Heart left ventricle (tissue), 16 donors: ENCODE results near the gene PREX1. TPM values are rescaled to one million over a fixed set of nuclear protein-coding genes. Genes with fewer than 3 reads are reported as not detected.

Experiments used
- ATAC-seq, 4 donors: fragments of 200-7000 bp; cut with Tn5 transposase; one replicate each; pipeline ENCODE4 v1.9.1; 2020 to 2022; ENCODE audit warnings: moderate library complexity in 4 of 4, mild to moderate bottlenecking in 3 of 4, moderate number of reproducible peaks in 1 of 4
- DNase-seq, 5 donors: peaks; one replicate each; pipeline ENCODE4 v3.0.0-alpha.2; 2020
- H3K27ac ChIP-seq, 12 donors: fragments of 200-600 bp; sonication (generic) in 4 of 12; one replicate each; pipeline versions ENCODE4 v1.5.0 to v1.8.0; 2016 to 2022; ENCODE audit warnings: mild to moderate bottlenecking in 2 of 12
- H3K27me3 ChIP-seq, 9 donors: fragments of 200-600 bp; sonication (generic) in 2 of 9; one replicate each; pipeline versions ENCODE4 v1.5.1 to v1.8.0; 2016 to 2022; ENCODE audit warnings: mild to moderate bottlenecking in 3 of 9
- H3K36me3 ChIP-seq, 9 donors: fragments of 200-600 bp; sonication (generic) in 2 of 9; one replicate each; pipeline versions ENCODE4 v1.5.0 to v1.8.0; 2018 to 2022; ENCODE audit warnings: mild to moderate bottlenecking in 2 of 9
- H3K4me1 ChIP-seq, 12 donors: fragments of 200-600 bp; sonication (generic) in 4 of 12; one replicate each; pipeline versions ENCODE4 v1.5.0 to v1.8.0; 2016 to 2022; ENCODE audit warnings: mild to moderate bottlenecking in 3 of 12
- H3K4me3 ChIP-seq, 12 donors: fragments of 200-600 bp; sonication (generic) in 4 of 12; one replicate each; pipeline versions ENCODE4 v1.5.0 to v1.8.0; 2017 to 2022; ENCODE audit warnings: mild to moderate bottlenecking in 9 of 12, moderate library complexity in 4 of 12
- H3K9me3 ChIP-seq, 12 donors: fragments of 200-600 bp; sonication (generic) in 4 of 12; one replicate each; pipeline versions ENCODE4 v1.5.0 to v1.8.0; 2016 to 2022; ENCODE audit warnings: mild to moderate bottlenecking in 1 of 12
- CTCF ChIP-seq, 12 donors: fragments of 200-600 bp; sonication (generic) in 4 of 12; IDR thresholded peaks; one replicate each; pipeline versions ENCODE4 v1.5.0 to v1.8.0; 2018 to 2022; ENCODE audit warnings: antibody characterized with exemption in 12 of 12, mild to moderate bottlenecking in 5 of 12
- POLR2A ChIP-seq, 2 donors: fragments of 450-650 bp; IDR thresholded peaks; one replicate each; pipeline ENCODE4 v1.6.1; 2017; ENCODE audit warnings: antibody characterized with exemption in 2 of 2, mild to moderate bottlenecking in 2 of 2, moderate library complexity in 2 of 2
- WGBS, 4 donors: extraction: QIAGEN DNeasy Blood & Tissue Kit in 2 of 4; methylation state at CpG; one replicate each; pipeline versions ENCODE4 v1.1.5 to v1.1.7; 2013 to 2018; 5-methylcytosine and 5-hydroxymethylcytosine counted together
- intact Hi-C, 10 donors: fragments of 100-400 bp; cut with DNase I; formaldehyde crosslinking; loops; one replicate each; pipeline versions ENCODE4 v1.11.1 to v1.14.2; 2022
- polyA plus RNA-seq, 2 donors: library from polyadenylated mRNA; stranded (reverse); fragments of 200-250 nt; gene quantifications; one replicate each; pipeline ENCODE4 v1.2.3, GENCODE V29; 2013
- total RNA-seq, 9 donors: library from RNA; depleted of rRNA in 2 of 9; stranded (reverse); fragments of >200 nt in 2 of 9; fragmentation: NEBNext Ultra II Directional in 3 of 9; extraction: Animal tissue kit (Norgen Biotek cat#: 25700) in 3 of 9; gene quantifications; one replicate each; pipeline versions ENCODE4 v1.1.0 to v1.2.4, GENCODE V29; 2016 to 2023
- donor health status: ischemic (EF 13 %, LVEDD 7.1; RV severe dilation, severe dysfunction).
- donor health status: healthy with polysubstance abuse.
- donor health status: DM: no; HTN: yes; CAD: no.
- donor health status: DM: no; HTN: no; CAD: no.
- donor health status: ischemic (EF 25% LVEDD 6.9; RV normal size, moderate dysfunction).
- donor health status: ischemic (EF 25% LVEDD 5.7; RV mildly dilated, moderate dysfunction).
- donor health status: healthy.
- donor health status: DM: yes; HTN: yes; CAD: no.
- donor health status: ischemic (EF 35%, LVEDD 5.7; RV mildly dilated, moderate dysfunction).
- donor health status: nonischemic (EF 11% LVEDD 7.7; RV severe dilation, severe dysfunction).
- donor health status: DM: yes; HTN: yes; CAD: no.
- donor health status: PGD.
- donor health status: ischemic (EF 29% LVEDD 5.4; RV normal size, mild dysfunction).
- donor health status: nonischemic (EF 23%, LVEDD 6.1; RV moderate dilation, normal function).

The PREX1 gene
- total and polyA plus RNA-seq, 11 donors: 7.2 to 41.5 (median 11.9) TPM

- H3K36me3 ChIP-seq: peaks cover 0 to 56% (median 0%) of the 10 kb centered on the region in 9 donors
- 56 to 75% (median 68%) methylated on average over 3 to 10 of the region's 10 CpGs for WGBS, 4 donors
- ATAC-seq (peak in 3 of 4 donors; percentile 45 to 77 (median 52)), DNase-seq (peak in 2 of 5 donors; percentile 45 to 49)
- H3K27ac ChIP-seq: no peak overlapping the region
- H3K27me3 ChIP-seq: no peaks in the 10 kb centered on the region
- H3K4me3 ChIP-seq: no peak overlapping the region
- no peaks in the 10 kb centered on the region for H3K9me3 ChIP-seq
- intact Hi-C loops: no loop called here
- peaks cover 0 to 9% (median 2%) of the 10 kb centered on the region in 12 donors for H3K4me1 ChIP-seq
- TF ChIP-seq CTCF (IDR thresholded peaks at IDR 0.05) (no peak), POLR2A (IDR thresholded peaks at IDR 0.05) (no peak)
Observed at GRCh38 chr20:48668451-48668946, 159.3 kb downstream of the PREX1 start.

- no peaks in the 10 kb centered on the region for H3K9me3 ChIP-seq
- H3K4me1 ChIP-seq: peaks cover 0 to 9% (median 2%) of the 10 kb centered on the region in 12 donors
- peak in 1 of 4 donors; percentile 22 for ATAC-seq
- no peak overlapping the region for H3K4me3 ChIP-seq
- DNase-seq: no peak
- intact Hi-C loops: no loop called here
- WGBS, 4 donors: 88 to 90% (median 89%) methylated on average over 15 of the region's 15 CpGs
- no peaks in the 10 kb centered on the region for H3K27me3 ChIP-seq
- TF ChIP-seq CTCF (IDR thresholded peaks at IDR 0.05) (no peak), POLR2A (IDR thresholded peaks at IDR 0.05) (no peak)
- no peak overlapping the region for H3K27ac ChIP-seq
- H3K36me3 ChIP-seq: peaks cover 0 to 62% (median 0%) of the 10 kb centered on the region in 9 donors
Observed at GRCh38 chr20:48667889-48668413, 159.8 kb downstream of the PREX1 start.

- no peak overlapping the region for H3K4me3 ChIP-seq
- H3K27ac ChIP-seq: no peak overlapping the region
- no peaks in the 10 kb centered on the region for H3K9me3 ChIP-seq
- peaks cover 0 to 9% (median 2%) of the 10 kb centered on the region in 12 donors for H3K4me1 ChIP-seq
- WGBS, 4 donors: 82 to 91% (median 89%) methylated on average over 6 of the region's 6 CpGs
- peaks cover 0 to 67% (median 0%) of the 10 kb centered on the region in 9 donors for H3K36me3 ChIP-seq
- intact Hi-C loops: no loop called here
- DNase-seq (no peak), ATAC-seq (no peak)
- H3K27me3 ChIP-seq: no peaks in the 10 kb centered on the region
- no peak for TF ChIP-seq POLR2A (IDR thresholded peaks at IDR 0.05)
- TF ChIP-seq CTCF (IDR thresholded peaks at IDR 0.05): no peak
Observed at GRCh38 chr20:48667481-48667880, 160.3 kb downstream of the PREX1 start.

GRCh38 chr20:48665785-48666184 lies 162.0 kb downstream of the PREX1 start:
- intact Hi-C loops: no loop called here
- ATAC-seq (no peak), DNase-seq (no peak)
- 92 to 97% (median 95%) methylated on average over 6 to 8 of the region's 8 CpGs for WGBS, 4 donors
- peaks cover 0 to 8% (median 2%) of the 10 kb centered on the region in 12 donors for H3K4me1 ChIP-seq
- no peak overlapping the region for H3K4me3 ChIP-seq
- H3K27me3 ChIP-seq: no peaks in the 10 kb centered on the region
- TF ChIP-seq CTCF (IDR thresholded peaks at IDR 0.05) (no peak), POLR2A (IDR thresholded peaks at IDR 0.05) (no peak)
- H3K27ac ChIP-seq: no peak overlapping the region
- H3K36me3 ChIP-seq: peaks cover 0 to 60% (median 0%) of the 10 kb centered on the region in 9 donors
- peaks cover 0 to 2% (median 0%) of the 10 kb centered on the region in 12 donors for H3K9me3 ChIP-seq
